AG09309 (cell line): ENCODE data around the gene C2CD3.

Experiments
- DNase-seq: peaks from one replicate; pipeline ENCODE4 v3.0.0-alpha.2; 2010; ENCODE audit warnings: low read depth
- H3K4me3 ChIP-seq: 2 replicates; pipeline ENCODE4 v1.5.1; 2011; ENCODE audit warnings: mild to moderate bottlenecking, low read depth, low read length, moderate library complexity; ENCODE audit not compliant: control insufficient read depth
- TF ChIP-seq, protein P1 (sequence below): IDR thresholded peaks from 2 replicates; pipeline ENCODE4 v1.5.1; 2011; ENCODE audit warnings: mild to moderate bottlenecking, low read depth, low read length, inconsistent platforms; ENCODE audit not compliant: insufficient read depth, control insufficient read depth; ENCODE audit errors: missing control alignments

Gene C2CD3

GRCh38 chr11:74035264-74035663 is 135.5 kb downstream of the C2CD3 start:
- no peak overlapping the region for H3K4me3 ChIP-seq
- DNase-seq = no peak
- TF ChIP-seq, protein P1, sequence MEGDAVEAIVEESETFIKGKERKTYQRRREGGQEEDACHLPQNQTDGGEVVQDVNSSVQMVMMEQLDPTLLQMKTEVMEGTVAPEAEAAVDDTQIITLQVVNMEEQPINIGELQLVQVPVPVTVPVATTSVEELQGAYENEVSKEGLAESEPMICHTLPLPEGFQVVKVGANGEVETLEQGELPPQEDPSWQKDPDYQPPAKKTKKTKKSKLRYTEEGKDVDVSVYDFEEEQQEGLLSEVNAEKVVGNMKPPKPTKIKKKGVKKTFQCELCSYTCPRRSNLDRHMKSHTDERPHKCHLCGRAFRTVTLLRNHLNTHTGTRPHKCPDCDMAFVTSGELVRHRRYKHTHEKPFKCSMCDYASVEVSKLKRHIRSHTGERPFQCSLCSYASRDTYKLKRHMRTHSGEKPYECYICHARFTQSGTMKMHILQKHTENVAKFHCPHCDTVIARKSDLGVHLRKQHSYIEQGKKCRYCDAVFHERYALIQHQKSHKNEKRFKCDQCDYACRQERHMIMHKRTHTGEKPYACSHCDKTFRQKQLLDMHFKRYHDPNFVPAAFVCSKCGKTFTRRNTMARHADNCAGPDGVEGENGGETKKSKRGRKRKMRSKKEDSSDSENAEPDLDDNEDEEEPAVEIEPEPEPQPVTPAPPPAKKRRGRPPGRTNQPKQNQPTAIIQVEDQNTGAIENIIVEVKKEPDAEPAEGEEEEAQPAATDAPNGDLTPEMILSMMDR = no peak

DNA sequence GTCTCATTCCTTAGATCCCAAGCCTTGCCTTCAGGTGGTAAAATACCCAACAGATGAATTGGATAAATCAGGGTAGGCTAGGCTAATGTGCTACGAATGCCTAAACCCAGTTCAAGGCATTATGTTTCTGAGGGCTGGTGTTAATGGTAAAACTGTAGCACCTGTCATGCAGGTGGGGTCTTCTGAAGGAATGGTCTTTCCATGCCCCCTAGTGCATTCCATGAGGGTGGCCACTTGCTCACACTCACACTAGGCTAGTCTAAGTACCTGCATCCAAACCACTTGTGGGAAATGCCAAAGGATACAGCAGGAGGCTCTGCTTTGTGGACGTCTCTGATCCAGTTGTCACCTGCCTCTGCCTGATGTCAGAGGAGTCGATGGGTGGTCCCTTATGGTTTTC is 137.8 kb downstream of the C2CD3 start:
- TF ChIP-seq, protein P1 = no peak
- H3K4me3 ChIP-seq = no peak overlapping the region
- DNase-seq = no peak

- H3K4me3 ChIP-seq = no peak overlapping the region
- TF ChIP-seq, protein P1 = no peak
- DNase-seq = no peak
Observed at GRCh38 chr11:74030723-74031676, 139.8 kb downstream of the C2CD3 start.

GRCh38 chr11:74025467-74026166 is 145.2 kb downstream of the C2CD3 start:
- no peak overlapping the region for H3K4me3 ChIP-seq
- TF ChIP-seq, protein P1 = no peak
- no peak for DNase-seq

DNA sequence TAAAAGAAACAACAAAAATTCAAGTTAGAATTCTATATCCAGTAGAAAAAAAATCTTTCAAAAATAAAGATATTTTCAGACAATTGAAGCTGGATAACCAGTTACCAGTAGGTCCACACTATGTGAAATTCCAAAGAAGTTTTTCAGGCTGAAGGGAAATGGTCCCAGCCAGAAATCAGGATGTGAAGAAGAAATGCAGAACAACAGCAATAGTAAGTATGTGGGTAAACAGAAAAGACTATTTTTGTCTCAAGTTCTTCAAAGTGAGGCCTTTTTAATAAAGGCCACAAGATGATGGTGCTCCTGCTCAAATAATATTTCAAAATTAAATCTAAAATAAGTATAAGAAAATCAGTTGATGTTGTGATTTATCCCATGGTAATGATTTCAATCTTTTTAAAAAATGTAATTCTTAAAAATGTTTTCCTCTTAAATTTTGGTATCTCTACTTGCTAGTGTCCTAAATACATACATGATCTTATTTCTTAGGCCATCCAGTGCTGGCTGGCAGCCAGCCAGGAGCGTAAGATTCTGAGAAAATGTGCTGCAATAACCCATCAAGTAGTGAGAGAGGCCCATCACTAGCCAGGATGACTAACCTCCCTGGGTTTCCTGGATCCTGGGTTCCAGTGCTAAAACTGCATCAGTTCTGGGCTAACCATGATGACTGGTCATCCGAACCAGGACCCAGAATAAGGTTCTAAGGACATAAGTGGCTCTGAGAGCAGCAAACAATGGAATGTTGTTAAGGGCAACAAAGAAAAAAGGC is 146.4 kb downstream of the C2CD3 start:
- no peak overlapping the region for H3K4me3 ChIP-seq
- peak; percentile 74 for DNase-seq
- TF ChIP-seq, protein P1 = no peak

GRCh38 chr11:74023276-74023675 is 147.5 kb downstream of the C2CD3 start:
- TF ChIP-seq, protein P1 = no peak
- no peak for DNase-seq
- H3K4me3 ChIP-seq = no peak overlapping the region
